Right atrium auricular region (tissue), 2 donors: ENCODE data around the gene ACTR5. TPM values are rescaled to one million over a fixed set of nuclear protein-coding genes. Genes with fewer than 3 reads are reported as not detected.

Experiments
- DNase-seq: peaks from one replicate; pipeline ENCODE4 v3.0.0-alpha.2; 2019; ENCODE audit warnings: low spot score
- H3K27ac ChIP-seq, 2 donors: fragments of 200-600 bp; sonication (generic); 1 replicate in 1 of 2; 2 replicates in 1 of 2; pipeline ENCODE4 v1.5.1; 2016 to 2019
- H3K27me3 ChIP-seq, 2 donors: fragments of 200-600 bp; sonication (generic); one replicate each; pipeline versions ENCODE4 v1.5.1 to v1.6.0; 2017 to 2019
- H3K36me3 ChIP-seq: fragments of 200-600 bp; sonication (generic); one replicate; pipeline ENCODE4 v1.5.1; 2016
- H3K4me1 ChIP-seq, 2 donors: fragments of 200-600 bp; sonication (generic); one replicate each; pipeline versions ENCODE4 v1.5.1 to v1.6.0; 2017 to 2019
- H3K4me3 ChIP-seq, 2 donors: fragments of 200-600 bp; sonication (generic); 1 replicate in 1 of 2; 2 replicates in 1 of 2; pipeline ENCODE4 v1.5.1; 2017 to 2019; ENCODE audit warnings: mild to moderate bottlenecking in 1 of 2, moderate library complexity in 1 of 2
- H3K9me3 ChIP-seq, 2 donors: fragments of 200-600 bp; sonication (generic); one replicate each; pipeline ENCODE4 v1.5.1; 2019
- total RNA-seq, 2 donors: library from RNA; depleted of rRNA; stranded (reverse); fragments of >200 nt; gene quantifications; one replicate each; pipeline ENCODE4 v1.1.0, GENCODE V29; 2016
- TF ChIP-seq, protein P1 (sequence below), 2 donors: fragments of 200-600 bp; sonication (generic); IDR thresholded peaks; one replicate each; pipeline ENCODE4 v1.5.1; 2019; ENCODE audit warnings: antibody characterized with exemption in 2 of 2

The ACTR5 gene
- total RNA-seq: 1 to 10 TPM; 2.8 to 5.6 TPM

DNA sequence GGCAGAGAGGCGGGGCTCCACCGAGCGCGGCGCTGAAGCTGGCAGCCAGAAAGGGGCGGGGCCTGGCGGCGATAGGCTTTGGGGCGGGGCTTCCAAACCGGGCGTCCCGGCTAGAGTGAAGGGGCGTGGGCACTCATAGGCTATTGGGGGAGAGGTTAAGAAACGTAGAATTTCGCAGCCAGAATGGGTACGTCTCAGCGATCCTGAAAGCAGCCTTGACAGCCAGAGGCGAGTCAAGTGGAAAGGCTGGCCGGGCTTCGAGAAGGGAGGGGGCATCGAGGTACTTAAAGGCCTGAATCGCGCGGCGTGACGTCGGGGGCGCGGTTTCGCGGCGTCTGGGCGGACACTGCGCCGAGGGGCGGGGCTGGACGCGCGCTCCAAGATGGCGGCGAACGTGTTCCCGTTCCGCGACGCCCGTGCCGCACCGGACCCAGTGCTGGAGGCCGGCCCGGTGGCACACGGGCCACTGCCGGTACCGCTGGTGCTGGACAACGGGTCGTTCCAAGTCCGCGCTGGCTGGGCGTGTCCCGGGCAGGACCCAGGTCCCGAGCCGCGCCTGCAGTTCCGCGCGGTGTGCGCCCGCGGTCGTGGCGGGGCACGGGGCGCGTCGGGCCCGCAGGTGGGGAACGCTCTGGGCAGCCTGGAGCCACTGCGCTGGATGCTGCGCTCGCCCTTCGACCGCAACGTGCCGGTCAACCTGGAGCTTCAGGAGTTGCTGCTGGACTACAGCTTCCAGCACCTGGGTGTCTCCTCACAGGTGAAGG lies at the start of gene ACTR5:
Gene ACTR5 (plus strand): TSS at position 364 of the 764 bp plus-strand sequence. CDS start 19 bp downstream, at position 383.
- H3K9me3 ChIP-seq: no peaks in the 10 kb centered on the region
- peaks cover 0 to 13% of the 10 kb centered on the region in 2 donors for H3K4me1 ChIP-seq
- TF ChIP-seq, protein P1, sequence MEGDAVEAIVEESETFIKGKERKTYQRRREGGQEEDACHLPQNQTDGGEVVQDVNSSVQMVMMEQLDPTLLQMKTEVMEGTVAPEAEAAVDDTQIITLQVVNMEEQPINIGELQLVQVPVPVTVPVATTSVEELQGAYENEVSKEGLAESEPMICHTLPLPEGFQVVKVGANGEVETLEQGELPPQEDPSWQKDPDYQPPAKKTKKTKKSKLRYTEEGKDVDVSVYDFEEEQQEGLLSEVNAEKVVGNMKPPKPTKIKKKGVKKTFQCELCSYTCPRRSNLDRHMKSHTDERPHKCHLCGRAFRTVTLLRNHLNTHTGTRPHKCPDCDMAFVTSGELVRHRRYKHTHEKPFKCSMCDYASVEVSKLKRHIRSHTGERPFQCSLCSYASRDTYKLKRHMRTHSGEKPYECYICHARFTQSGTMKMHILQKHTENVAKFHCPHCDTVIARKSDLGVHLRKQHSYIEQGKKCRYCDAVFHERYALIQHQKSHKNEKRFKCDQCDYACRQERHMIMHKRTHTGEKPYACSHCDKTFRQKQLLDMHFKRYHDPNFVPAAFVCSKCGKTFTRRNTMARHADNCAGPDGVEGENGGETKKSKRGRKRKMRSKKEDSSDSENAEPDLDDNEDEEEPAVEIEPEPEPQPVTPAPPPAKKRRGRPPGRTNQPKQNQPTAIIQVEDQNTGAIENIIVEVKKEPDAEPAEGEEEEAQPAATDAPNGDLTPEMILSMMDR (IDR thresholded peaks at IDR 0.05): no peak
- H3K36me3 ChIP-seq: peaks cover 5% of the 10 kb centered on the region
- peak within 1 kb of the TSS; percentile 77 to 93 for H3K4me3 ChIP-seq
- H3K27me3 ChIP-seq: no peaks in the 10 kb centered on the region
- DNase-seq: peak; percentile 93
- peak within 1 kb of the TSS; percentile 86 to 92 for H3K27ac ChIP-seq

DNA sequence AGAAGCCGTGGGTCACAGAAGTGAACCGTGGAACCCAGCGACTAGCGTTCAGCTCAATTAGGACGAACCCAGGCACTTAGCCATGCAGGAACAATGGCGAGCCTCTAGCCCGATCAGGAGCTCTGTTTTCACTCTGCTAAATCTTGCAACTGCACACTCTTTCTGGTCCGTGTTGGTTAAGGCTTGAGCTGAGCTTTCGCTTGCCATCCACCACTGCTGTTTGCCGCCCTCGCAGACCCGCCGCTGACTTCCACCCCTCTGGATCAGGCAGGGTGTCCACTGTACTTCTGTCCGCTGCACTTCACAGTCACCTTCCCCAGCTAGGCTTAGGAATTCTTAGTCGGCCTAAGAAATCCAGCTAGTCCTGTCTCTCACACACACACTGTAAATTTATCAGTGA lies 49.7 kb upstream of the ACTR5 start:
- no peak overlapping the region for H3K27ac ChIP-seq
- no peak for DNase-seq
- no peaks in the 10 kb centered on the region for H3K9me3 ChIP-seq
- H3K4me3 ChIP-seq: no peak overlapping the region
- H3K4me1 ChIP-seq: no peaks in the 10 kb centered on the region
- H3K36me3 ChIP-seq: no peaks in the 10 kb centered on the region
- no peaks in the 10 kb centered on the region for H3K27me3 ChIP-seq
- TF ChIP-seq, protein P1 (IDR thresholded peaks at IDR 0.05): no peak

DNA sequence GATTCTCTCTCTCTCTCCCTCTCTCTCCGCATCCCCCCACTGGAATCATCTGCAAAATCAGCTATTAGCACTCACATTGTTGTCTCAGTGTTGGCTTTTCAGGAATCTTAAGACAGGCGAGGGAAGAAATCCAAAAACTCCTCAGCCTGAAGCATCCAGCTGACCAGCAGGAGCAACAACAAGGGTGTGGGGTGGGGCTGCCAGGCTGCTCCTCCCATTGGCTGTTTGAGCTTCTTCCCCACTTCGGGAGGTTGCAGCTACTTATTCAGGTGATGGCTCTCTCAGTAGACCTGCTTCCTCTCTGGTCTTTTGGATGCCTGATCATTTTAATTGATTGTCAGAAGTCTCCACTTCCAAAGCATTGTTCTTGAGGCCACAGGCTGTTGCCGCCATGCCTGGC lies 48.1 kb upstream of the ACTR5 start:
- no peaks in the 10 kb centered on the region for H3K36me3 ChIP-seq
- H3K4me3 ChIP-seq: no peak overlapping the region
- no peaks in the 10 kb centered on the region for H3K27me3 ChIP-seq
- H3K27ac ChIP-seq: no peak overlapping the region
- TF ChIP-seq, protein P1 (IDR thresholded peaks at IDR 0.05): no peak
- H3K9me3 ChIP-seq: no peaks in the 10 kb centered on the region
- no peak for DNase-seq
- no peaks in the 10 kb centered on the region for H3K4me1 ChIP-seq

DNA sequence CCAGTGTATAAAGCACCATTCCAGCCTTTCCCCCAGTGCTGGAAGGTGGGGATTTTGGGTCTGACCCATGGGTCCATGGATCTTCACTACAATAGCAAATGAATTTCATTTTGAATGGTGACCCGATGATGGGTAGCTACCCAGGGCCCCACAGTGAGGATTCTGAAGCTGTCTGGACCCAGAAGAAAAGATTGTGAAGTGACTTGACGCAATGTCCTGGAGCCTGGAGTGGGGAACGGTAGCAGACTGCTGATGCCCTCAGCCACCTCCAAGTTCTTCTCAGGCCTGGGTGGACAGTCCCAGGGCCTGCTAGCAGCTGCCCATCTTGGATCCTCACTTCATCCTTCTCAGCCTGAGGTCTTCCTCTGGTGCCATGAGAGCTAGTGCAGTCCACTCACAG lies 47.3 kb upstream of the ACTR5 start:
- TF ChIP-seq, protein P1 (IDR thresholded peaks at IDR 0.05): no peak

DNA sequence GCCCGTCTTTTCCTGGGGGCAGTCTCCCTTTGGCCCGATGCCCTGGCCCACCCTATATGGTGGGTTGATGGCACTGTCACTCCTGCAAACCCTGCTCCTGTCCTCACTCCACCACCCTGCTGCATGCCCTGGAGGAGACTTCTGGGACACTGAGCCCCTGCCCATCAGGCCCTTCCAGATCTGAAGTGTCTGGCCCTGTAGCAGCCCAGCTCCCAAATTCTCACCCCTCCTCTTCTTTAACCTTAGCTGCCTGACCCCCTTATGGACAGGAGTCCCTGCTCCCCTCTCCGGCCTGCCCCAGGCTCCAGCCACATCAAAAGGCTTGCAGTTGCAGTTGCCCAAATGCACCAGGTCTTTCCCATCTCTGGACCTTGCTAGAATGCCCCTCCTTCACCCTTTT lies 44.7 kb upstream of the ACTR5 start:
- TF ChIP-seq, protein P1 (IDR thresholded peaks at IDR 0.05): no peak
- no peaks in the 10 kb centered on the region for H3K4me1 ChIP-seq
- H3K27ac ChIP-seq: no peak overlapping the region
- H3K9me3 ChIP-seq: no peaks in the 10 kb centered on the region
- no peaks in the 10 kb centered on the region for H3K36me3 ChIP-seq
- H3K4me3 ChIP-seq: no peak overlapping the region
- DNase-seq: no peak
- no peaks in the 10 kb centered on the region for H3K27me3 ChIP-seq

More for the DNA sequence above, 47.3 kb upstream of the ACTR5 start:
- Histone ChIP-seq H3K27ac (no peak overlapping the region), H3K27me3 (no peaks in the 10 kb centered on the region), H3K4me3 (no peak overlapping the region), H3K4me1 (no peaks in the 10 kb centered on the region), H3K36me3 (no peaks in the 10 kb centered on the region), H3K9me3 (no peaks in the 10 kb centered on the region)
- DNase-seq: no peak

DNA sequence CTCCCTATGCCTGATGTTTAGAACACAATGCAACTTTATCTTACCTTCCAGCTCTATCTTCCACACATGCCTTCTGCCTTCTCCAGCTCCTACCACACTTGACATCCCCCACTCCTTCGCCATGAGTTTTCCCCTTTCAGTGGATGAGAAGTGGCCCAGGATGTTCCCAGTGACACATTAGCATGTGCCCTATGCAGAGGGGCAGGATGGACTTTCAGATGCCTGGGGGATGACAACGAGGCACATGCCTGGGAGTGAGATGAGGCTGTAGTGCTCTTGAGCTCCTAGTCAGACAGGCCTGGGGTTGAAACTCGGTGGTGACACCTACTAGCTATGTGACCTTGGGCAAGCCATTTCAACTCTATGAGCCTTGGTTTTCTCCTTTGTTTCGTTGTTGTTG lies 44.1 kb upstream of the ACTR5 start:
- Histone ChIP-seq H3K9me3 (no peaks in the 10 kb centered on the region), H3K4me1 (no peaks in the 10 kb centered on the region), H3K27ac (no peak overlapping the region), H3K27me3 (no peaks in the 10 kb centered on the region), H3K4me3 (no peak overlapping the region), H3K36me3 (no peaks in the 10 kb centered on the region)
- no peak for DNase-seq
- TF ChIP-seq, protein P1 (IDR thresholded peaks at IDR 0.05): no peak
